Activated naive CD8-positive, alpha-beta T cell treated with anti-CD3 and anti-CD28 coated beads, Interleukin-2, amount 10 ng/mL, durations not matched to agents 7 days and 5 days (primary cell): ENCODE data around the gene HERPUD2. TPM values are rescaled to one million over a fixed set of nuclear protein-coding genes. Genes with fewer than 3 reads are reported as not detected.

Experiments
- ATAC-seq: fragments of 150-1000 bp; cut with Tn5 transposase; one replicate; pipeline ENCODE4 v1.10.0; 2021; ENCODE audit warnings: low read depth, moderate library complexity
- POLR2A ChIA-PET: fragments of 350-600 bp; sonication (Branson Sonifier 250); formaldehyde crosslinking; loops from one replicate; lab custom pipeline; 2021; ENCODE audit warnings: antibody characterized with exemption; lab: Charles Lee
- DNase-seq: peaks from one replicate; pipeline ENCODE4 v3.0.0; 2021
- H3K27ac Mint-ChIP-seq: one replicate; pipeline ENCODE4 v1.8.0; 2022; ENCODE audit warnings: mild to moderate bottlenecking, mixed read lengths
- H3K27me3 Mint-ChIP-seq: one replicate; pipeline ENCODE4 v1.8.0; 2022; ENCODE audit warnings: mild to moderate bottlenecking, moderate library complexity, mixed read lengths
- H3K36me3 Mint-ChIP-seq: one replicate; pipeline ENCODE4 v1.8.0; 2021; ENCODE audit warnings: mild to moderate bottlenecking, mixed read lengths
- H3K4me1 Mint-ChIP-seq: one replicate; pipeline ENCODE4 v1.8.0; 2021; ENCODE audit warnings: mixed read lengths
- H3K4me3 Mint-ChIP-seq: one replicate; pipeline ENCODE4 v1.8.0; 2022; ENCODE audit warnings: mild to moderate bottlenecking, moderate library complexity, mixed read lengths
- H3K9me3 Mint-ChIP-seq: one replicate; pipeline ENCODE4 v1.8.0; 2021; ENCODE audit warnings: mixed read lengths
- total RNA-seq, 2 experiments: library from RNA; stranded (reverse); gene quantifications; one replicate each; pipeline ENCODE4 v1.2.3, GENCODE V29; 2021

HERPUD2 gene, protein sequence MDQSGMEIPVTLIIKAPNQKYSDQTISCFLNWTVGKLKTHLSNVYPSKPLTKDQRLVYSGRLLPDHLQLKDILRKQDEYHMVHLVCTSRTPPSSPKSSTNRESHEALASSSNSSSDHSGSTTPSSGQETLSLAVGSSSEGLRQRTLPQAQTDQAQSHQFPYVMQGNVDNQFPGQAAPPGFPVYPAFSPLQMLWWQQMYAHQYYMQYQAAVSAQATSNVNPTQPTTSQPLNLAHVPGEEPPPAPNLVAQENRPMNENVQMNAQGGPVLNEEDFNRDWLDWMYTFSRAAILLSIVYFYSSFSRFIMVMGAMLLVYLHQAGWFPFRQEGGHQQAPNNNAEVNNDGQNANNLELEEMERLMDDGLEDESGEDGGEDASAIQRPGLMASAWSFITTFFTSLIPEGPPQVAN
- total RNA-seq: 10 to 100 TPM; 48.5 to 55.6 TPM

DNA sequence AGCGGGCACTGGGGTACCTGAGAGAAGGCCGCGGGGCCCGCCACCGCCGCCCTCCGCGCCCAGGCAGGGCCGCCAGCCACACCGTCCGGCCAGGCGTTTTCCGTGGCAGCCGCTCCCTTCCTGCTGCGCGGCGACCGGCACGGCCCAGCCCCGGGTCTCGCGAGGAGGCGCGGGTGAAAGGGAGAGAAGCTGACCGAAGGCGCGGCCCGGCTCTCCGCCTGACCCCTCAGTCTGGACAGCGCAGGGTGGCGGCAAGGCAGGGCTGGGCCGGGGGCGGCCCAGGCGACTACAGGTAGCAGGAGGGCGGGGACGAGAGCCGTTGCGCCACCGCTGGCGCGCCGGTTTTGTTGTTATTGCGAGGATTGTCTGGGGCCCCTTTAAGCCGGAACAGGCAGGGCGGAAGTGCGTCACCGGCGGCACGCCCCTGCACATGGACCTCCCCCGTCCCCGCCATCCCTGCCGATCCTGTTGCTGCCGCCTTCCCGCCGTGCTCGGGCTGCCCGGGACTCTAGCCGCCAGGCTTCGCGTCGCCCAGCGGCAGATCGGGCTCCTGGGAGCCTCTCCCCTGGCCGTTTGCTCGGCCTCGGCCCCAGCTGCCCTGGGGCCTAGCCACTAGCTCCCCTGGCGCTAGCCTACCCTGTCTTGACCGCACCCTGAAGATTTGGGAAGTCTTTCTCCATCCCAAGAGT lies at the start of gene HERPUD2:
Gene HERPUD2, minus strand, starts transcription at position 352 of the 689 bp plus-strand sequence. CDS start 805 bp downstream, outside the sequence.
- peak; percentile 81 for ATAC-seq
- Mint-ChIP-seq H3K9me3 (no peaks in the 10 kb centered on the region), H3K27ac (peak within 1 kb of the TSS; percentile 97), H3K4me1 (peaks cover 39% of the 10 kb centered on the region), H3K4me3 (peak within 1 kb of the TSS; percentile 95), H3K27me3 (no peaks in the 10 kb centered on the region), H3K36me3 (peaks cover 18% of the 10 kb centered on the region)
- POLR2A ChIA-PET: interaction anchor here (0.8 to 7.6 kb wide), 15 partner anchors 9 to 117 kb away, joined by 3 to 76 read pairs (median 6); partner anchors contain the start of gene SEPTIN7
- peak; percentile 93 for DNase-seq

DNA sequence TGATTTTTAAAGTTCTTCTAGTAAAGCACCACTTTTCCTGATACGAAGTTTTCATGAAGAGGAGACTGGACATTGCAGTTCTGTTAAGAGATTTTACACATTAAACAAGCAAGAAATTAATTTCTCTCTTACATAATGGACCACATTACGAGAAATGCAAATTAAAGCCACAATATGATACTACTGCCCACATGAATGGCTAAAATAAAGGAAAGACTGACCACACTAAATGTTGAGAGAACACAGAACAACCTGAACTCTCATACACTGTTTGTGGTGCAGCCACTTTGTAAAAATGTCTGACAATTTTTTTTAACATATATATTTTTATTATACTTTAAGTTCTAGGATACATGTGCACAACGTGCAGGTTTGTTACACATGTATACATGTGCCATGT lies 44.0 kb upstream of the HERPUD2 start:
- Mint-ChIP-seq H3K9me3 (peaks cover 11% of the 10 kb centered on the region), H3K4me1 (no peaks in the 10 kb centered on the region), H3K27me3 (peaks cover 5% of the 10 kb centered on the region), H3K4me3 (no peak overlapping the region), H3K36me3 (no peaks in the 10 kb centered on the region), H3K27ac (no peak overlapping the region)
- ATAC-seq: no peak
- no peak for DNase-seq
- POLR2A ChIA-PET: no interaction called here

DNA sequence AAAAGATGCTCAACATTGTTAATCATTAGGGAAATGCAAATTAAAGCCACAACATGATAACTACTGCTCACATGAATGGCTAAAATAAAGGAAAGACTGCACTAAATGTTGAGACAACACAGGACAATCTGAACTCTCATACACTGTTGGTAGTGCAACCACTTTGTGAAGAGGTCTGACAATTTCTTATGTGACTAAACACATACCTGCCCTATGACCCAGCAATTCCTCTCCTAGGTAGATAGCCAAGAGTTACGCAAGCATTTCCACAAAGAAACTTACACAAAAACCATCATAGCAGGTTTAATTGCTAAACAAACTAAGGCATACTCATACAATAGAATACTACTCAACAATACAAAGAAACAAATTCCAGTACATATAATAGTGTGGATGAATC lies 41.8 kb upstream of the HERPUD2 start:
- no peak for ATAC-seq
- H3K27me3 Mint-ChIP-seq: peaks cover 7% of the 10 kb centered on the region
- POLR2A ChIA-PET: no interaction called here

DNA sequence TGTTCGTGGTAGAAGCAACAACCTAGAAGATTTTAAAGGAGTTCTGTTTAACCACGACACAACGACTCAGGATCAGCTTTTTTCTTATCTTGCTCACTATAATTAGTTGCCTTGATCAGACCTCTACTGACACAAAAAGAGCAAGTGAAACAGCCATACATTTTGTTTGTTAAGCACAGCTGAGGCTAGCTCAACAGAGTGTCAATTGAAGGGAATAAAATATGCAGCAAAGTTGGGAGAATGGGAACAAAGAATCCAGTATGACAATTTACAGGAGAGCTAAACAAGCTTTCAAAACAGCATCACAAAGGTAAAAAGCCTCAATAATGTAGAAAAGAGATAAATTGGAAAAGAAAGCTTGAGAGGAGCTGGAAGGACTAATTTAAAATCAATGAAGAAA lies 40.5 kb upstream of the HERPUD2 start:
- Mint-ChIP-seq H3K27ac (no peak overlapping the region), H3K9me3 (peaks cover 2% of the 10 kb centered on the region), H3K4me1 (peaks cover 5% of the 10 kb centered on the region), H3K27me3 (peaks cover 7% of the 10 kb centered on the region), H3K36me3 (no peaks in the 10 kb centered on the region), H3K4me3 (no peak overlapping the region)
- DNase-seq (no peak), ATAC-seq (no peak)
- POLR2A ChIA-PET: no interaction called here

More for the DNA sequence above, 41.8 kb upstream of the HERPUD2 start:
- Mint-ChIP-seq H3K4me3 (no peak overlapping the region), H3K9me3 (peaks cover 4% of the 10 kb centered on the region), H3K4me1 (peaks cover 2% of the 10 kb centered on the region), H3K27ac (no peak overlapping the region), H3K36me3 (no peaks in the 10 kb centered on the region)
- DNase-seq: no peak

DNA sequence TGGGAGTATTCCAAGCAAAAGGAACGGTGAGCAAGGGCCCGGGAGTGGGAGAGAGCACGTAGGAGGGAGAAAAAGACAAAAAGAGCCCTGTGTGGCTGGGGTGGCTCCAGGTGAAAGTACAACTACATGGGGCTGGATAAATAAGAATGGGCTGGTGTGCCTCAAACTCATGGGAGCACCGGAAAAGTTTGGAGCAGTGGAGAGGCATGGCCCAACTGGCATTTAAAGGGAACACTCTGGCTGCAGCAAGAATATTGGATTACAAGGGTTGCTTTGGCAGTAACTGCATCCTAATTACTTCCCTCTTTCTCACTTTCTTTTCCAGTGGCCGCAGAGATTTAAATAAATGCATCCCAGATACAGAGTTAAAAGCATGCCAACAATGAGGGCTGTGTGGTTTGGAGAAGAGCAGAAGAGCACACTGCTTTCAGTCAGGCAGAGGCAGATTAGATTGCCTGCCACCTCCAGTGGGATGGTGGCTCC lies 39.1 kb upstream of the HERPUD2 start:
- Mint-ChIP-seq H3K27ac (no peak overlapping the region), H3K36me3 (no peaks in the 10 kb centered on the region), H3K27me3 (peaks cover 4% of the 10 kb centered on the region), H3K4me3 (no peak overlapping the region), H3K9me3 (peaks cover 1% of the 10 kb centered on the region), H3K4me1 (peaks cover 16% of the 10 kb centered on the region)
- ATAC-seq (no peak), DNase-seq (no peak)
- POLR2A ChIA-PET: no interaction called here

DNA sequence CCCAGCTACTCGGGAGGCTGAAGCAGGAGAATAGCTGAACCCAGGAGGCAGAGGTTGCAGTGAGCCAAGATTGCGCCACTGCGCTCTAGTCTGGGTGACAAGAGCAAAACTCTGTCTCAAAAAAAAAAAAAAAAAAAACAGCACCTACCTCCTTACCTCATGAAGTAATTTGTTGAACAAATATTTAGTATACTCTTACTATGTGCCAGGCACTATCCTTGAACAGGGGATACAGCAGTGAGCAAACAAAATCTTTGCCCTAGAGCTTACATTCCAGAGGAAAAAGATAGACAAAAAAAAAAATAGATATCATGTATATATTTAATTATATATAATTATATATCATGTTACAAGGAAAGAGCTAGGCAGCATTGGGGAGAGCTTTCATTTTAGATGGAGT lies 36.4 kb upstream of the HERPUD2 start:
- Mint-ChIP-seq H3K9me3 (no peaks in the 10 kb centered on the region), H3K36me3 (no peaks in the 10 kb centered on the region), H3K4me1 (peaks cover 33% of the 10 kb centered on the region), H3K4me3 (no peak overlapping the region), H3K27me3 (peaks cover 4% of the 10 kb centered on the region), H3K27ac (no peak overlapping the region)
- POLR2A ChIA-PET: interaction anchor here (0.7 kb wide), 1 partner anchor 18 kb away, joined by 4 read pairs; no protein-coding TSS in a partner anchor
- ATAC-seq (no peak), DNase-seq (no peak)

DNA sequence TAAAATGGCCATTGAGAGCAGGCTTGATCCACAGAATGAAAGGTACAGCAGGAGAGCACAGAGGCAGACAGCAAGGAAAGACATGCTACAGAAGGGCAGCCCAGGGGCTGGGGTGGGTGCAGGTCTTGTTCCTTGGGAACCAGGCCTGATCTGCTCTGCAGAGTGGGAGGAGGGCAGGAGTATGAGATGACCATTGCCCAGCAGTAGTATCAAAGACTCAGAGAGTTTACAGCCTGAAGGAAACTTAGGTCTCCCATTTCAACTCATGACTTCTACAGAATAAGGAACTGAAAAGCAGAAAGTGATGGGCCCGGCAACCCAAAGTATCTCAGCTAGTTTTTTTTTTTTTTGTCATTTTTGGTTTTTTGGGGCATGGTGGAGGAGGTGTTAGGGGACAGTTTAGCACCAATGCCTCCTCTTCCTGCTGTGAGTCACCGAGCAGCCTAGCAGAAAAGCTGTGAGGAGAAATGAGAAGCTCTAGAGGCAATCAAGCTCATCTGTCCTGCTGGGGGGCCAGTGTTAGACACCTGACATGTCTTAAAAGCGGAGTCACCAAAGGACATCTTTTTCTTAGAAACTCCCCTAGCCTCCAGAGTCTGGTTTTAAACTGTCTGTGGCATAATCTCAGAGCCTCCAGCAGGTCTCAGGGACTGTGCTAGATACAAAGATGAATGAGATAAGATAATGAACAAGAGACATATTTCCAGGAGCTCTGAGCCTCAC lies 34.3 kb upstream of the HERPUD2 start:
- Mint-ChIP-seq H3K4me1 (peaks cover 49% of the 10 kb centered on the region), H3K9me3 (no peaks in the 10 kb centered on the region), H3K4me3 (peak overlapping the region; percentile 26), H3K27me3 (peaks cover 4% of the 10 kb centered on the region), H3K36me3 (no peaks in the 10 kb centered on the region), H3K27ac (peak overlapping the region; percentile 70)
- ATAC-seq: peak; percentile 62
- POLR2A ChIA-PET: interaction anchor here (0.5 to 6.7 kb wide), 6 partner anchors 21 to 112 kb away, joined by 3 to 75 read pairs (median 4); partner anchors contain the start of genes HERPUD2 and SEPTIN7
- no peak for DNase-seq

DNA sequence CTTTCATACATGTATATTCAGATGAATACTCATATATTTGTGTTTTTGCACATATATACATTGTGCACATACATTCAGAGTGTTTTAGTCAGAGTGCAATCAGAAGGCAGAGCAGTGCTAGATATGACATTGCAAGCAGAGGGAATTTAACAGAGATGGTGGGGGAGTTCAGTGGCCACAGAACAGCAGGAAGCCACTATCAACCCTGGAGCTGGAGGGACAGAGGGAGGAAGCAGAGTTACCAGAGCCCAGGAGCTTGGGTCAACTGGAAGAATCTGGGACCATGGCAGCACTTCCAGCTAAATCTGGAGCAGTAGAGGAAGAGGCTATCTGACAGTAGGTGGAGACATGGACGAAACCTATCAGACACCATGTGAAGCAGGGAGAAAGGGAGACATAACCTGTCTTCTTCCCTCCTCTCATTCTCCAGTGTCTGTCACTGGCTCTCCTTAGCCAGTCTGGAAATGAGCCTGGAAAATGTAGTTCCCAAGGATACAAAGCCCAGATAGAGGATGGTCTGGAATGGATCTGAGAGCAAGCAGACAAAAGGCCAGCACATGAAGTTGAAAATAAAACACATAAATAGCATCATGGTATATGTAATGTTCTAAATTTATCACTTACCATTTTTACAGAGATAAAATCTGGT lies 33.6 kb upstream of the HERPUD2 start:
- no peaks in the 10 kb centered on the region for H3K36me3 Mint-ChIP-seq
- POLR2A ChIA-PET: interaction anchor here (0.5 to 6.7 kb wide), 6 partner anchors 19 to 98 kb away, joined by 3 to 75 read pairs (median 5); partner anchors contain the start of genes HERPUD2 and SEPTIN7
- peak overlapping the region; percentile 8 for H3K4me3 Mint-ChIP-seq
- no peak for DNase-seq
- peaks cover 4% of the 10 kb centered on the region for H3K27me3 Mint-ChIP-seq
- H3K4me1 Mint-ChIP-seq: peaks cover 49% of the 10 kb centered on the region
- H3K9me3 Mint-ChIP-seq: no peaks in the 10 kb centered on the region
- peak overlapping the region; percentile 70 for H3K27ac Mint-ChIP-seq
- no peak for ATAC-seq

DNA sequence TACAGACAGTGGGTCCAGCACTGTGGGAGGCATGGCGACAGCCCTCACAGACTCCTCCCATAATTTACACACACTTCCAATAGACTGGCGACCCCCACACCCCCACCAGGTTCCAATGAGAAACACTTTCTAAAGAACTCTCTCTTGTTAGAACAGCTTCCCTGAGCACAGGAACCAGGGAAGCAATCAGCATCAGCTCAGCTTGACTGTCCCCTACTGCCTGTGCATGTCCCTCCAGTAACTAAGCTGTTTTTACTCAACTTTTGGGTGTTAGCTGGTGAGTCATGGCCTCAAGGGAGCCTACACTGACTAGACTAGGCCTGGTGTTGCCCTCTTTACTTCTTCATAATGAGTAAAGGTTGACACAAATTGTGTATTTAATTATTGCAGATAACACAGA lies 32.6 kb upstream of the HERPUD2 start:
- no peaks in the 10 kb centered on the region for H3K36me3 Mint-ChIP-seq
- H3K9me3 Mint-ChIP-seq: no peaks in the 10 kb centered on the region
- ATAC-seq (no peak), DNase-seq (no peak)
- H3K4me3 Mint-ChIP-seq: no peak overlapping the region
- peak overlapping the region; percentile 3 for H3K27ac Mint-ChIP-seq
- H3K27me3 Mint-ChIP-seq: peaks cover 2% of the 10 kb centered on the region
- POLR2A ChIA-PET: interaction anchor here (1.5 to 6.7 kb wide), 2 partner anchors 18 to 73 kb away, joined by 6 to 75 read pairs; partner anchors contain the start of gene SEPTIN7
- peaks cover 54% of the 10 kb centered on the region for H3K4me1 Mint-ChIP-seq

DNA sequence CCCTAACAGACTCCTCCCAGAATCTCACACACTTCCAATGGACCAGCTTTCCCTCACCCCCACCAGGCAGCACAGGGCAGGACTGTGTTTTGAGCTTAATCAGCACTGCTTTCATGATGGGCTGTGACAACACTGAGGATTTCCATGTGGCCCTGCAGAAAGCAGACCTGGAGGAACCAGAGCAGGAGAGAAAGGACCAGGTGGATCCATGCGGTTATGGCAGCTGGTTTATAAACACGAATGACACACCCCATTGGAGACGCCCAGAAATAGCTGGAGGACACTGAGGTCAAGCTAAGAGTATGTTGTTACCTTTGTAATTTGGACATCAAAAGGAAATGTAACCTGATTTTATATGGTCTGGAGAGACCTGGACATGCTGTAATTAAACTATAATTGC lies 31.7 kb upstream of the HERPUD2 start:
- POLR2A ChIA-PET: interaction anchor here (1.3 to 6.7 kb wide), 5 partner anchors 14 to 74 kb away, joined by 4 to 75 read pairs (median 10); partner anchors contain the start of genes HERPUD2 and SEPTIN7
- no peak overlapping the region for H3K27ac Mint-ChIP-seq
- no peaks in the 10 kb centered on the region for H3K9me3 Mint-ChIP-seq
- ATAC-seq (no peak), DNase-seq (no peak)
- no peak overlapping the region for H3K4me3 Mint-ChIP-seq
- H3K27me3 Mint-ChIP-seq: peaks cover under 1% of the 10 kb centered on the region
- no peaks in the 10 kb centered on the region for H3K36me3 Mint-ChIP-seq
- peaks cover 55% of the 10 kb centered on the region for H3K4me1 Mint-ChIP-seq

DNA sequence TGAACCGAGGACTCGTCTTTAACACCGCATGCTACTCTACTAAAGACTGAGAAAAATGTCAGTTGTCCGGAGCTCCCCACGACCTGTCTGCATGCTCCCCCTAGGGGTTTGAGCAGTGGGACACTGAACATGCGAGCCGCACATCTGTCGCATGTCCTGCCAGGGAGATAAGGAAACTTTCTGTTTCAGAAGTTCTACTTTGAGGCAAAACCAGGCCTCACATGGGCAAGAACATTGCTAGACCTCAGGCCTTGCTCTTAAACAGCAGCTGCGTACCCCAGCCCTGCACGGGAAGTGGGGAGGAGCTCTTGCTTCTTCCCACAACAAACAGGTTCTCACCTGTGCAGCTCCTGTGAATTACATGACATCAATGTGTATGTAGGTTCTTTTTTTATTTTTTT lies 30.3 kb upstream of the HERPUD2 start:
- no peaks in the 10 kb centered on the region for H3K27me3 Mint-ChIP-seq
- POLR2A ChIA-PET: interaction anchor here (0.7 to 6.7 kb wide), 7 partner anchors 13 to 78 kb away, joined by 3 to 75 read pairs (median 9); partner anchors contain the start of genes HERPUD2 and SEPTIN7
- ATAC-seq (peak; percentile 82), DNase-seq (peak; percentile 69)
- H3K4me3 Mint-ChIP-seq: peak overlapping the region; percentile 74
- H3K36me3 Mint-ChIP-seq: no peaks in the 10 kb centered on the region
- peaks cover 51% of the 10 kb centered on the region for H3K4me1 Mint-ChIP-seq
- H3K27ac Mint-ChIP-seq: peak overlapping the region; percentile 83
- no peaks in the 10 kb centered on the region for H3K9me3 Mint-ChIP-seq

DNA sequence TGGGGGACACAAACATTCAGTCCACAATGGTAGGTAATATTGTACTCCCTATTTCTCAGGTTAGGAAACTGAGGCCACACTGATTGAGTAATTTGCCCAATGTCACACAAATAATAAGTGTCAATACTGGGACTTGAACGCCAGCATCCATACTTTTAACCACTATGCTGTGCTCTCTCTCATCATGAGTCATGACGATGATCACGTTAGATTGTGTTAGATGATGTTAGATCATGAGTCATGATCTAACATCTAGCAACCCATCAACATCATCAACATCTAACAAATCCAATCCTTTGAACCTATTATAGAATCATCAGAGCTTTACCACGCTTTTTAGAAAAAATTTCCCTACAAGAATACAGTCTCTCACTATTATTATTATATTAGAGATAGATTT lies 28.1 kb upstream of the HERPUD2 start:
- Mint-ChIP-seq H3K9me3 (no peaks in the 10 kb centered on the region), H3K36me3 (no peaks in the 10 kb centered on the region), H3K27ac (no peak overlapping the region), H3K4me1 (peaks cover 34% of the 10 kb centered on the region), H3K4me3 (no peak overlapping the region), H3K27me3 (no peaks in the 10 kb centered on the region)
- DNase-seq (no peak), ATAC-seq (no peak)
- POLR2A ChIA-PET: interaction anchor here (1.0 to 1.1 kb wide), 2 partner anchors 78 kb away, joined by 3 to 4 read pairs; partner anchors contain the start of gene SEPTIN7
